Thymus (tissue), 14 donors: ENCODE measurements around the gene ARHGAP23. TPM values are rescaled to one million over a fixed set of nuclear protein-coding genes. Genes with fewer than 3 reads are reported as not detected.

Source experiments
- DNase-seq, 9 donors: peaks; one replicate each; pipeline ENCODE4 v3.0.0-alpha.2; 2013; ENCODE audit warnings: low spot score in 9 of 9, low read depth in 6 of 9, missing footprints in 1 of 9
- H3K27ac ChIP-seq, 2 donors: one replicate each; pipeline ENCODE4 v1.5.1; 2013; ENCODE audit warnings: control low read depth in 1 of 2, low read depth in 1 of 2, low read length in 1 of 2, mild to moderate bottlenecking in 1 of 2, moderate library complexity in 1 of 2
- H3K27me3 ChIP-seq, 2 donors: one replicate each; pipeline ENCODE4 v1.5.1; 2013; ENCODE audit warnings: low read length in 1 of 2; ENCODE audit not compliant: control insufficient read depth in 2 of 2, insufficient read depth in 1 of 2
- H3K36me3 ChIP-seq, 2 donors: one replicate each; pipeline ENCODE4 v1.5.1; 2013; ENCODE audit warnings: low read length in 1 of 2, mild to moderate bottlenecking in 1 of 2, moderate library complexity in 1 of 2; ENCODE audit not compliant: control insufficient read depth in 2 of 2, insufficient read depth in 2 of 2
- H3K4me1 ChIP-seq, 2 donors: one replicate each; pipeline ENCODE4 v1.5.1; 2013; ENCODE audit warnings: low read length in 2 of 2; ENCODE audit not compliant: control insufficient read depth in 2 of 2, insufficient read depth in 2 of 2
- H3K4me3 ChIP-seq, 2 donors: one replicate each; pipeline ENCODE4 v1.5.1; 2013; ENCODE audit warnings: low read length in 2 of 2, control low read depth in 1 of 2, mild to moderate bottlenecking in 1 of 2
- H3K9me3 ChIP-seq, 2 donors: one replicate each; pipeline ENCODE4 v1.5.1; 2013; ENCODE audit warnings: low read length in 1 of 2, mild to moderate bottlenecking in 1 of 2; ENCODE audit not compliant: control insufficient read depth in 2 of 2, insufficient read depth in 1 of 2
- WGBS: extraction: QIAGEN DNeasy Blood & Tissue Kit; methylation state at CpG from one replicate; pipeline ENCODE4 v1.1.7; 2013; 5-methylcytosine and 5-hydroxymethylcytosine counted together
- long read RNA-seq, 10 donors: transcript quantifications; one replicate each; lab custom pipeline, GENCODE V29; 2026
- polyA plus RNA-seq: library from polyadenylated mRNA; stranded (reverse); fragments of 200-250 nt; gene quantifications from one replicate; pipeline ENCODE4 v1.2.3, GENCODE V29; 2013
- total RNA-seq: library from RNA; stranded (reverse); fragments of 120-200 nt; gene quantifications from one replicate; pipeline ENCODE4 v1.2.4, GENCODE V29; 2013
- donor health status: healthy.

Gene ARHGAP23, protein sequence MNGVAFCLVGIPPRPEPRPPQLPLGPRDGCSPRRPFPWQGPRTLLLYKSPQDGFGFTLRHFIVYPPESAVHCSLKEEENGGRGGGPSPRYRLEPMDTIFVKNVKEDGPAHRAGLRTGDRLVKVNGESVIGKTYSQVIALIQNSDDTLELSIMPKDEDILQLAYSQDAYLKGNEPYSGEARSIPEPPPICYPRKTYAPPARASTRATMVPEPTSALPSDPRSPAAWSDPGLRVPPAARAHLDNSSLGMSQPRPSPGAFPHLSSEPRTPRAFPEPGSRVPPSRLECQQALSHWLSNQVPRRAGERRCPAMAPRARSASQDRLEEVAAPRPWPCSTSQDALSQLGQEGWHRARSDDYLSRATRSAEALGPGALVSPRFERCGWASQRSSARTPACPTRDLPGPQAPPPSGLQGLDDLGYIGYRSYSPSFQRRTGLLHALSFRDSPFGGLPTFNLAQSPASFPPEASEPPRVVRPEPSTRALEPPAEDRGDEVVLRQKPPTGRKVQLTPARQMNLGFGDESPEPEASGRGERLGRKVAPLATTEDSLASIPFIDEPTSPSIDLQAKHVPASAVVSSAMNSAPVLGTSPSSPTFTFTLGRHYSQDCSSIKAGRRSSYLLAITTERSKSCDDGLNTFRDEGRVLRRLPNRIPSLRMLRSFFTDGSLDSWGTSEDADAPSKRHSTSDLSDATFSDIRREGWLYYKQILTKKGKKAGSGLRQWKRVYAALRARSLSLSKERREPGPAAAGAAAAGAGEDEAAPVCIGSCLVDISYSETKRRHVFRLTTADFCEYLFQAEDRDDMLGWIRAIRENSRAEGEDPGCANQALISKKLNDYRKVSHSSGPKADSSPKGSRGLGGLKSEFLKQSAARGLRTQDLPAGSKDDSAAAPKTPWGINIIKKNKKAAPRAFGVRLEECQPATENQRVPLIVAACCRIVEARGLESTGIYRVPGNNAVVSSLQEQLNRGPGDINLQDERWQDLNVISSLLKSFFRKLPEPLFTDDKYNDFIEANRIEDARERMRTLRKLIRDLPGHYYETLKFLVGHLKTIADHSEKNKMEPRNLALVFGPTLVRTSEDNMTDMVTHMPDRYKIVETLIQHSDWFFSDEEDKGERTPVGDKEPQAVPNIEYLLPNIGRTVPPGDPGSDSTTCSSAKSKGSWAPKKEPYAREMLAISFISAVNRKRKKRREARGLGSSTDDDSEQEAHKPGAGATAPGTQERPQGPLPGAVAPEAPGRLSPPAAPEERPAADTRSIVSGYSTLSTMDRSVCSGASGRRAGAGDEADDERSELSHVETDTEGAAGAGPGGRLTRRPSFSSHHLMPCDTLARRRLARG (N-terminal part only)
- total RNA-seq = 5.5 TPM
- 6.4 TPM for polyA plus RNA-seq
- long read RNA-seq, donor 1 = 0 reads
- long read RNA-seq, donor 2 = 0 reads
- long read RNA-seq, donor 3 = 0 reads
- long read RNA-seq, donor 4 = 0 reads
- long read RNA-seq, donor 5 = 0 reads
- long read RNA-seq, donor 6 = 0 reads
- long read RNA-seq, donor 7 = 0 reads
- long read RNA-seq, donor 8 = 0 reads
- long read RNA-seq, donor 9 = 0 reads
- long read RNA-seq, donor 10 = 0 reads

DNA sequence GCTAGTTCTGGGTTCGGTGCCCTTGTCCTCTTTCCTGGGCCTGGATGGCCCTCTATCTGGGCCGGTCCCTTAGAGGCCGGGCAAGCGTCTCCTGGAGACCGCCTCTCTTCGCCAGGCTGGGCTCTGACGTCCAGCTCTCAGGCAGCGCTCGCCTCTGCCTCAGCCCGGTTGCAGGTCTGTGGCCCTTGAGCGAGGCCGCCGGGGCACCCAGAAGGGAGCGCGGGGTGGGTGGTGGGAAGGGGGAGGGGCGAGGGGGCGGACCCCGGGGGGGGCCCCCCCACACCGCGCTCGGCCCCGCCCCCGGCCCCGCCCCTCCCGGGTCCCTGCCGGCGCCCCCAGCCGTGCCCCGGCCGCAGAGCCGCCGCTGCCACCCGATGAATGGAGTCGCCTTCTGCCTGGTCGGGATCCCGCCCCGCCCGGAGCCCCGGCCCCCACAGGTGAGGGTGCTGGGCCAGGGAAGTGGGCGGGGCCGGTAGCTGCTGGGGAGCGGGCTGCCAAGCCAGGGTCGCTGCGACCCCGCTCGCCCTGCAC, at the start of gene ARHGAP23:
TSS of gene ARHGAP23 (plus strand) at position 353 of the 531 bp plus-strand sequence. CDS start at position 375, 22 bp downstream.
- DNase-seq = peak in 3 of 9 donors; percentile 48 to 70 (median 51)
- H3K27me3 ChIP-seq = peaks cover 0 to 4% of the 10 kb centered on the region in 2 donors
- peak within 1 kb of the TSS; percentile 78 to 79 for H3K27ac ChIP-seq
- no peaks in the 10 kb centered on the region for H3K36me3 ChIP-seq
- peaks cover 32 to 46% of the 10 kb centered on the region in 2 donors for H3K4me1 ChIP-seq
- H3K4me3 ChIP-seq = peak within 1 kb of the TSS; percentile 63 to 93
- under 1% methylated on average over 46 of the region's 46 CpGs for WGBS
- H3K9me3 ChIP-seq = peaks cover 0 to 1% of the 10 kb centered on the region in 2 donors

DNA sequence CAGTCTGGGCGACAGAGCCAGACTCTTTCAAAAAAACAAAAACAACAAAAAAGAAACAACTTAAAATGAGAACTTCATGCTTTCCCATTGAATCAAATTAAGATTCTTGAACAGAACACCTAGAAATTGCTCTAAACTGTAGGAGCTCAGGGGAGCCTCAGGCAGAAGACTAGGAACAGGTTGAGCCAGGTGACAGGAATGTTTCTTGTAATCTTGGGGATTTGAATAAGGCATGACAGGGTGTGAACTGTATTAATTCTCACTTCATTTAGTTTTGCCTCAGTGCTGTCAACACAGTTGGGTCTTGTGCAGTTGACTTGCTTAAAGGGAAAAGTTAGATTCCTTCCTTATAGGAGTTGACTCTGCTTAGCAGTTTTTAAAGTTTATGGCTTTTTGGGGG, 48.8 kb upstream of the ARHGAP23 start:
- H3K27me3 ChIP-seq = no peaks in the 10 kb centered on the region
- H3K4me3 ChIP-seq = no peak overlapping the region
- peaks cover 29 to 42% of the 10 kb centered on the region in 2 donors for H3K36me3 ChIP-seq
- peaks cover 0 to under 1% of the 10 kb centered on the region in 2 donors for H3K4me1 ChIP-seq
- no peaks in the 10 kb centered on the region for H3K9me3 ChIP-seq
- H3K27ac ChIP-seq = no peak overlapping the region
- no peak for DNase-seq
- WGBS = 96% methylated on average over 1 of the region's 1 CpG

DNA sequence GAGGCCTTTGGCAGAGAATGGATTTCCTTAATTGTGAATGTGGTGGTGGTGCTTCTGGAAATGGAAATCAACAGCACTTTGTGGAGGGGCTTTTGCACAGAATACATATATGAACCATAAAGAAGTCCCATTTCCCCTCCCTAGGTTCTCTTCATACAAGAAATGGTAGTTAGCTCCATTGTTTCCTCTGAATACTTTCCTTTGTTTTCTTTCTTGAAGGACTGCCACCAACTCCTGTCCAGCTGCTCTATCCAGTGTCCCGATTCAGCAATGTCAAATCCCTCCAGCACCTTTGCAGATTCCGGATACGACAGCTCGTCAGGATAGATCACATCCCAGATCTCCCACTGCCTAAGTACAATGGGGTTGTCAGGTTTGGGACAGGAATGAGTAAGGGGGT, 33.2 kb upstream of the ARHGAP23 start:
- no peaks in the 10 kb centered on the region for H3K9me3 ChIP-seq
- H3K36me3 ChIP-seq = peaks cover 47 to 49% of the 10 kb centered on the region in 2 donors
- H3K27ac ChIP-seq = no peak overlapping the region
- H3K4me1 ChIP-seq = no peaks in the 10 kb centered on the region
- 98% methylated on average over 4 of the region's 4 CpGs for WGBS
- H3K27me3 ChIP-seq = no peaks in the 10 kb centered on the region
- H3K4me3 ChIP-seq = no peak overlapping the region
- DNase-seq = no peak

DNA sequence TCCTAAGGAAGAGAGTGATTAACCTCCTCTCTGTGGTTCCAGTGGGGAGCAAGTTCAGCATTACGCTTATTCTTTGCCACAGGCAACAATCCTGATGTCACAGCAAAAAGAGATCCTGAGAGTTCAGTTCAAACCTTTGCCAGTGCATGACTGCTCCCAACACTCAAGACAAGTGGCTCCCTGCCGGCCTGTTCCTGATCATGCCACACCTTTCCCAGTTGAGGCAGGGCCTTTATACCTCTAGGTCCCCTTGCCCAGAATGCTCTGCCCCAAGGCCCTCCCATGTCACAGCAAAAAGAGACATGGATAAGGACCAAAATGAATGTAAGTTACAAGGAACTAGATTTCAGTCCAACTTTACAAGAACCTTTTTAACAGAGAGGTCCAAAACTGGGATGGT, 31.0 kb upstream of the ARHGAP23 start:
- H3K27me3 ChIP-seq = no peaks in the 10 kb centered on the region
- H3K9me3 ChIP-seq = no peaks in the 10 kb centered on the region
- 96% methylated on average over 2 of the region's 2 CpGs for WGBS
- H3K4me3 ChIP-seq = no peak overlapping the region
- peaks cover 63 to 66% of the 10 kb centered on the region in 2 donors for H3K36me3 ChIP-seq
- H3K27ac ChIP-seq = no peak overlapping the region
- no peak for DNase-seq
- H3K4me1 ChIP-seq = no peaks in the 10 kb centered on the region

DNA sequence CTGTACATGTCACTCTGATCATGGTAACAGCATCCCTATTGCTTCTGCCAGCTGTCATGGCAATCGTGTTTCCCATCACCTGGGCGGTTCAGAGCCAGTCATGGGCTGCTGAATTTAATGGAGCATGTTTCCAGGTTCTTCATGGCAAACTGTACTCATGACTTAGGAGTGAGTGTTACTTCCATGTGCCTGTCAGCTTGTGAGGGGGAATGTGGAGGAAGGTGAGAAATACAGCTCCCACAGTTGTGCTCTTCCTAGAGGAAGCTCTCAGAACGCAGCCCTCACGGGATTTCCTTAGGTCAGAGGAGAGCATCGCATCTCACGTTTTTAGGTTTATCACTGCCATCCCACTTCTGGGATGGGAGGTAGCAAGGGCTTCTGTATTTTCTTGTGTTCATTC, 28.0 kb upstream of the ARHGAP23 start:
- peaks cover 60 to 65% of the 10 kb centered on the region in 2 donors for H3K36me3 ChIP-seq
- no peak overlapping the region for H3K27ac ChIP-seq
- H3K9me3 ChIP-seq = no peaks in the 10 kb centered on the region
- H3K4me3 ChIP-seq = no peak overlapping the region
- H3K27me3 ChIP-seq = no peaks in the 10 kb centered on the region
- no peaks in the 10 kb centered on the region for H3K4me1 ChIP-seq
- 98% methylated on average over 6 of the region's 6 CpGs for WGBS
- DNase-seq = no peak

DNA sequence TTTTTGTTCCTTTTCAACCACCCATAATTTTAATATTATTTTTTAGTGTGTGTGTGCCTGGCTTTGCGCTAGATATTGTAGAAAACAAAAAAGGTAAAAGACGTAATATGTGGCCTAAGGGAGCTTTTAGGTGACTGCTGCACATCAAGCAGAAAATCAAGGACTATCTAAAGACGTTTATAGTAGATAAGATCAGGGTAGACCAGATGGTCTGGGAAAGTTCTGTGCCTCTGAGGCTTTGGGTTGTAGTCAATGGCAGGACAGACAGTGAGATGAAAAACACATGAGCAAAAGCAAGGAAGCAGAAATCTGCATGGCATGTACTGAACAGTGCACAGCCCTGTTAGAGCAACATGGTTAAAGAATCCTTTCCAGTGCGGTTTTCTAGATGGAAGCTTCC, 26.8 kb upstream of the ARHGAP23 start:
- Histone ChIP-seq H3K27me3 (no peaks in the 10 kb centered on the region), H3K4me3 (no peak overlapping the region), H3K27ac (no peak overlapping the region), H3K4me1 (no peaks in the 10 kb centered on the region), H3K9me3 (no peaks in the 10 kb centered on the region), H3K36me3 (peaks cover 48 to 58% of the 10 kb centered on the region in 2 donors)
- 88% methylated on average over 4 of the region's 4 CpGs for WGBS
- no peak for DNase-seq

DNA sequence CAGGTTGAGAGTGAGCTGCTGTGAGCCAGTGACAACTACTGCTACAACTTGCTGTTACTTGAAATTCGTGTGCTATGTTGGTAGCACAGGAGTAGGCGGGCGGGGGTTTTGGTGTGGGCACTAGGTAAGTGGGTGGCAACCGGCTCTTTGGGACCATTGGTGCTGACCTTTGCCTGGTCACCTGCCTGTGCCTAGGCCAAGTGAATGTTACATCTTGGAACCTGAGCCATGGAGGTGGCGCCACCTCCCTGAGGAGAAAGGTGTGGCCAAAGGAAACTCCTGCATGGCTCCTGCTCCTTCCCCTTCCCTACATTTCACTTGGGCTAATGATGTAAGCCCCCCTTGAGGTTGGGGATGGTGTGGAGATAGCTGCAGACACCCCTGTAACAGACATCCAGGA, 25.4 kb upstream of the ARHGAP23 start:
- no peak for DNase-seq
- peaks cover 35 to 44% of the 10 kb centered on the region in 2 donors for H3K36me3 ChIP-seq
- WGBS = 98% methylated on average over 5 of the region's 5 CpGs

DNA sequence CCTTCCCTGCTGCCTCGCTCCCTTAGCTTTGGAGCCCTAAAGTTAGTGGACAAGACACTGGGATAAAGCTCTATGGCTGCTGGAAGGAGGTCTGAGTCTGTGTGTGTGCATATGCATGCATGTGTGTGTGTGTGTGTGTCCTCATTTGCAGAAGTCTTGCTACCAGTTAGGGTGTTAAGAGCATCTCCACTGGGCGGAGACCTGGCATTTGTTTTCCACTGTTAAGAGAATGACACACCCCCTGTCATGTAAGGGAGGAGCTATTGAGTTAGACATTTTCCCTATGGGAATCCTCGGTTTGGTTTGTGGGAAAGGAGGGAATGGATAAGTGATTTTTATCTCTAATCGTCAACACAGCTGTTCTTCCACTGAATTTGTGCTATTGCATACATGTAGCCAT, 24.8 kb upstream of the ARHGAP23 start:
- Histone ChIP-seq H3K27me3 (no peaks in the 10 kb centered on the region), H3K4me1 (no peaks in the 10 kb centered on the region), H3K4me3 (no peak overlapping the region), H3K27ac (no peak overlapping the region), H3K9me3 (no peaks in the 10 kb centered on the region), H3K36me3 (peaks cover 33 to 38% of the 10 kb centered on the region in 2 donors)
- DNase-seq = no peak
- 90% methylated on average over 4 of the region's 4 CpGs for WGBS

More for the DNA sequence above, 25.4 kb upstream of the ARHGAP23 start:
- H3K4me3 ChIP-seq = no peak overlapping the region
- no peak overlapping the region for H3K27ac ChIP-seq
- H3K9me3 ChIP-seq = no peaks in the 10 kb centered on the region
- H3K27me3 ChIP-seq = no peaks in the 10 kb centered on the region
- no peaks in the 10 kb centered on the region for H3K4me1 ChIP-seq
